ENCODE results near the gene BRD3OS. TPM values are rescaled to one million over a fixed set of nuclear protein-coding genes. Genes with fewer than 3 reads are reported as not detected.

Gene BRD3OS
- total RNA-seq, 3 donors from 2014 or later: 11.1 to 14.4 (median 11.4) TPM

DNA sequence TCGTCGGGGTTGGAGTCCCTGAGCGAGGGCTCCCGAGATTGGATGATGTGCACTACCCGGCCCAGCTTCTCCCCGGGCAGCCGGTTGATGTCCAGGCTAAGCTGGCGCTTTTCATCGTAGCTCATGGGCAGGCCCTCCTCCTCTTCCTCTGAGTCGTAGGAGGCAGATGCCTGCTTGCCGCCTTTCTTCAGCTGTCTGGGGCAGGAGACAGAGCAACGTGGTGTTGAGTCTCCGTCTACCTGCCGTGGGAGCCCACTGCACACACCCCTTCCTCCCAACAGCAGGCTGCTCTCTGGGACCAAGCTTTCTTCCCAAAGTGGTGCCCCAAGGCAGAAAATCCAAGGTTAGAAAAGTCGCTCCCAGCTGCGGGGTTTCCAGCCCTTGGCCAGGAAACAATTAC, 10.8 kb downstream of the BRD3OS start:
- no peak for TF ChIP-seq POLR2A (IDR thresholded peaks at IDR 0.05)
- Histone ChIP-seq H3K27ac (no peak overlapping the region), H3K9me3 (no peaks in the 10 kb centered on the region), H3K4me1 (no peaks in the 10 kb centered on the region), H3K36me3 (peaks cover 8% of the 10 kb centered on the region), H3K4me3 (no peak overlapping the region), H3K27me3 (no peaks in the 10 kb centered on the region)
- no peak for DNase-seq (ENCODE audit: low spot score in 2 of 2)
- intact Hi-C loops (cut with DNase I; ENCODE audit: low total_unique reads): no loop called here

DNA sequence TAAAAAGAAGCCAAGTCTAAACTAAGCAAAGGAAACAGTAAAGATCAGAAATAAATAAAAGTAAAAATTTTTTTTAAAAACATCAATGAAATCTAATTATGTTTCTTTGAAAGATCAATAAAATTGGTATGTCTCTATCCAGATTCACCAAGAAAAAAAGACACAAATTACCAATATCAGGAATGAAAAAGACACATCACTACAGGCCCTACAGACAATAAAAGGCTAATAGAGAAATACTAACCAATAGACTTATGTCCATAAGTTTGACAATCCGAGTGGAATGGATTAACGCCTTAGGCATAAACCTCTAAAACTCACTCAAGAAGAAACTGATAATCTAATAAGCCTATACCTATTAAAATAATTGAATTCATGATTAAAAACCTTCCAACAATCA, 12.4 kb downstream of the BRD3OS start:
- no peak for TF ChIP-seq POLR2A (IDR thresholded peaks at IDR 0.05)
- TF ChIP-seq, protein P1, sequence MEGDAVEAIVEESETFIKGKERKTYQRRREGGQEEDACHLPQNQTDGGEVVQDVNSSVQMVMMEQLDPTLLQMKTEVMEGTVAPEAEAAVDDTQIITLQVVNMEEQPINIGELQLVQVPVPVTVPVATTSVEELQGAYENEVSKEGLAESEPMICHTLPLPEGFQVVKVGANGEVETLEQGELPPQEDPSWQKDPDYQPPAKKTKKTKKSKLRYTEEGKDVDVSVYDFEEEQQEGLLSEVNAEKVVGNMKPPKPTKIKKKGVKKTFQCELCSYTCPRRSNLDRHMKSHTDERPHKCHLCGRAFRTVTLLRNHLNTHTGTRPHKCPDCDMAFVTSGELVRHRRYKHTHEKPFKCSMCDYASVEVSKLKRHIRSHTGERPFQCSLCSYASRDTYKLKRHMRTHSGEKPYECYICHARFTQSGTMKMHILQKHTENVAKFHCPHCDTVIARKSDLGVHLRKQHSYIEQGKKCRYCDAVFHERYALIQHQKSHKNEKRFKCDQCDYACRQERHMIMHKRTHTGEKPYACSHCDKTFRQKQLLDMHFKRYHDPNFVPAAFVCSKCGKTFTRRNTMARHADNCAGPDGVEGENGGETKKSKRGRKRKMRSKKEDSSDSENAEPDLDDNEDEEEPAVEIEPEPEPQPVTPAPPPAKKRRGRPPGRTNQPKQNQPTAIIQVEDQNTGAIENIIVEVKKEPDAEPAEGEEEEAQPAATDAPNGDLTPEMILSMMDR (IDR thresholded peaks at IDR 0.05): no peak
- no peak for TF ChIP-seq POLR2AphosphoS5 (IDR thresholded peaks at IDR 0.05)
- Histone ChIP-seq H3K4me1 (no peaks in the 10 kb centered on the region), H3K36me3 (peaks cover 8% of the 10 kb centered on the region), H3K27ac (no peak overlapping the region), H3K4me3 (no peak overlapping the region), H3K9me3 (no peaks in the 10 kb centered on the region), H3K27me3 (no peaks in the 10 kb centered on the region)
- intact Hi-C loops (cut with DNase I; ENCODE audit: low total_unique reads): no loop called here
- DNase-seq (ENCODE audit: low spot score in 2 of 2): no peak

DNA sequence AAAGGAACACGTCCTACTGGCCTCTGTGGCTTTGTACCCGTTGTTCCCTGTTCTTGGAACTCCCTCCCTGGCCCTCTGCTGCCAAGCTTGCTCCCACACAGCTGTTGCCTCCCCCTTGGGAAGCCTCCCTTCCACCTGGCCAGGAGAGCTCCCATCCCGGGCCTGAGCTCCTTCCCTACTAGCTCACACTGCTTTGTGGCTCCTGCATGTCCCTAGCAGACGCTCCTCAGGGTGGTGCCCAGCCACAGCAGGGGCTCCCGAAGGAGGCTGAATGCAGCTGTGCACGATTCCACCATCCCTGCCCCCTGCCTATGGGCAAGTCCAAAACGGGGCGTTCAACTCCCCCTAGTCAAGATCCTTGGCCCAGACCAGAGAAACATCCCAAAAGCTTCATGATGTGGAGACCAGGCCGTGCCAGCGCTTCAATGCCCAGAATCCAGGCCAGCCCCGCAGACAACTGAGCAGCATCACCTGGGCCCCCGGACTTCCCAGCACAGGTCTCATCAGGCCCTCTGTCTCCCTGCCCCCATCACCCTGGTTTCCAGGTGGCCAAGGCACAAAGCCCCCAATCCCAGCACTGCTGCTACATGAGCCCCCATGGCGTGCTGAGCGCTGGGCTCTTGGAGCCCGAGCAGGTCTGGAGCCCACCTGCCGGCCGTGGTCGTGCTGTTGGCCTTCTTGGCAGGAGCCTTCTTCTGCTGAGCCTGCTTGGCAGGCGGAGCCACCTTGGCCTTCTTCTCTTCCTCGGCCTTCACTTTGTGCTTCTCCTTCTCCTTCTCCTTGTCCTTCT, 14.3 kb downstream of the BRD3OS start:
- peaks cover 8% of the 10 kb centered on the region for H3K36me3 ChIP-seq
- H3K4me1 ChIP-seq: no peaks in the 10 kb centered on the region
- TF ChIP-seq, protein P1 (IDR thresholded peaks at IDR 0.05): no peak
- no peak for TF ChIP-seq POLR2AphosphoS5 (IDR thresholded peaks at IDR 0.05)
- TF ChIP-seq POLR2A (IDR thresholded peaks at IDR 0.05): no peak
- no peak overlapping the region for H3K4me3 ChIP-seq
- no peaks in the 10 kb centered on the region for H3K9me3 ChIP-seq
- H3K27me3 ChIP-seq: no peaks in the 10 kb centered on the region
- no peak overlapping the region for H3K27ac ChIP-seq
- no peak for DNase-seq (ENCODE audit: low spot score in 2 of 2)
- intact Hi-C loops (cut with DNase I; ENCODE audit: low total_unique reads): no loop called here

DNA sequence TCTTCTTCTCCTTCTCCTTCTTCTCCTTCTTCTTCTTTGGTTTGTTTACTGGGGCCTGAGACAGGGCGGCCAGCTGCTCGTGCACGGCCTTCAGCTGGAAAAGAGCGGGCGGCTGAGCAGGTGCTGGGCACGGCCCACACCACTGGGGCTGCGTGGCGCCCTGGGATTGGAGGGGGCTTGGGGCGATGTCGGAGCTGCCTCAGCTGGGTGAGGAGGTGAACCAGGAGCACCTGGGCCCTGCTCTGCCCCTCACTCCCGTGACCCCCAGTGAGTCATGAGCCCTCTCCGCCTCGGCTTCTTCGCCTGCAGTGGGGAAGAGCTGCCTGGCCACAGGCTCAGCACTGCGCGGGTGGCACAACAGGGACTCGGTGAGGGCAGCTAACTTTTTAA, 14.9 kb downstream of the BRD3OS start:
- no peaks in the 10 kb centered on the region for H3K9me3 ChIP-seq
- H3K27ac ChIP-seq: no peak overlapping the region
- H3K36me3 ChIP-seq: peaks cover 8% of the 10 kb centered on the region
- no peaks in the 10 kb centered on the region for H3K4me1 ChIP-seq
- DNase-seq (ENCODE audit: low spot score in 2 of 2): no peak
- TF ChIP-seq POLR2AphosphoS5 (IDR thresholded peaks at IDR 0.05) (no peak), POLR2A (IDR thresholded peaks at IDR 0.05) (no peak)
- TF ChIP-seq, protein P1 (IDR thresholded peaks at IDR 0.05): no peak
- no peak overlapping the region for H3K4me3 ChIP-seq
- H3K27me3 ChIP-seq: no peaks in the 10 kb centered on the region
- intact Hi-C loops (cut with DNase I; ENCODE audit: low total_unique reads): no loop called here

DNA sequence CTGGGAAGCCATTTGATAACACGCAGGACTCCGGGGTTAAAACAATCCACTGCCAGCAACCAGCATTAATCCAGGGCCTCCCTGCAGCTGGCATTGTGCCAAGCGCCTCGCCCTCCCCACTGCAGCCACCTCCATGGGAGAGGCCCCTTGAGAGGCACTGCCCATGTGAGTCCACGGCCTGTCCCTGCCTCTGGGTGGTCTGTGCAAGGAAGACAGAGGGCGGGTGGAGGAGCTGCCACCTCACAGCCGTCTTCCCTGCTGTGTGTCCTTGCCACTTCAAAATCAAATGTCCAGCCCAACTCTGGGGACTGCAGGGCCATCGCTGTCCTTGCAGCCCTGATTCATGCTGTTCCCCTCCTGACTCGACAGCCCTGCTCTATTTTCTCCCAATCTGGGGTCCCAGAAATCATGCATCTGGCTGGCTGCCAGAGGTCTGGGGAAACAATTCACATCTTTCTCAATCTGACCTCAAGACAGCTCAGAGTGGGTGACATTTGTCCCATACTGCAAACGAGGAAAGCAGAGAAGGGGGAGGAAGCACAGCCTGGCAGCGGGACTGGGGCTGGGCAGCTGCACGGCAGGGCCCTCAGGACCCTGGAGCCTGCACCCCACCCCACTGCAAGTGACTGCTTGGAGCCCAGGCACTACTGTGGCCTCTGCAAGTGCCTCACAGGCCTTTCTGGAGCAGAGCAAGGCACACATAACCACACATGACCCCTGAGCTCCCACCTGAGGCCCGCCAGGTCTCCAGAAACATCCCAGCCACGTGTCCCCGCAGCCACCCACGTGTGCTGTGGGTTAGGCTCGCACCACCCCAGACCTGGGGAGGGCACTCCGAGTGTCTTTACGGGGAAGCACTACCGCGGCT, 15.7 kb downstream of the BRD3OS start:
- Histone ChIP-seq H3K9me3 (no peaks in the 10 kb centered on the region), H3K27ac (no peak overlapping the region), H3K36me3 (peaks cover 3% of the 10 kb centered on the region), H3K4me1 (no peaks in the 10 kb centered on the region), H3K4me3 (no peak overlapping the region), H3K27me3 (no peaks in the 10 kb centered on the region)
- TF ChIP-seq POLR2A (IDR thresholded peaks at IDR 0.05) (no peak), POLR2AphosphoS5 (IDR thresholded peaks at IDR 0.05) (no peak)
- TF ChIP-seq, protein P1 (IDR thresholded peaks at IDR 0.05): no peak
- DNase-seq (ENCODE audit: low spot score in 2 of 2): no peak
- intact Hi-C loops (cut with DNase I; ENCODE audit: low total_unique reads): no loop called here

All from breast epithelium (tissue), 4 donors.